Measurements from ENCODE around the gene CXADR.

- TF ChIP-seq POLR2A (IDR thresholded peaks at IDR 0.05; ENCODE audit: low read length) (no peak), GATA1 (IDR thresholded peaks at IDR 0.05; ENCODE audit: low read depth, low read length) (no peak)
Measured at GRCh38 chr21:17494051-17494450, 18.8 kb upstream of the CXADR start.
